Prostate gland (tissue), 2 donors: ENCODE data around the gene C6orf136.

Experiments used
- CTCF ChIP-seq, 4 experiments: fragments of 200-600 bp in 2 of 4; fragments of 450-650 bp in 2 of 4; sonication (generic) in 2 of 4; IDR thresholded peaks; 1 replicate in 3 of 4; 2 replicates in 1 of 4; pipeline ENCODE4 v1.5.1; 2016 to 2019; ENCODE audit warnings: antibody characterized with exemption in 4 of 4, mild to moderate bottlenecking in 2 of 4, moderate library complexity in 2 of 4
- POLR2A ChIP-seq: fragments of 450-650 bp; IDR thresholded peaks from one replicate; pipeline ENCODE4 v1.6.1; 2016; ENCODE audit warnings: antibody characterized with exemption, mild to moderate bottlenecking

GRCh38 chr6:30640481-30640880 lies 6.5 kb upstream of the C6orf136 start:
- TF ChIP-seq CTCF (IDR thresholded peaks at IDR 0.05) (no peak), POLR2A (no peak)
